ENCODE measurements around the gene AZGP1. TPM values are rescaled to one million over a fixed set of nuclear protein-coding genes. Genes with fewer than 3 reads are reported as not detected.

The AZGP1 gene
- total and polyA plus RNA-seq, 11 donors: 31.8 to 214 (median 99.1) TPM

DNA sequence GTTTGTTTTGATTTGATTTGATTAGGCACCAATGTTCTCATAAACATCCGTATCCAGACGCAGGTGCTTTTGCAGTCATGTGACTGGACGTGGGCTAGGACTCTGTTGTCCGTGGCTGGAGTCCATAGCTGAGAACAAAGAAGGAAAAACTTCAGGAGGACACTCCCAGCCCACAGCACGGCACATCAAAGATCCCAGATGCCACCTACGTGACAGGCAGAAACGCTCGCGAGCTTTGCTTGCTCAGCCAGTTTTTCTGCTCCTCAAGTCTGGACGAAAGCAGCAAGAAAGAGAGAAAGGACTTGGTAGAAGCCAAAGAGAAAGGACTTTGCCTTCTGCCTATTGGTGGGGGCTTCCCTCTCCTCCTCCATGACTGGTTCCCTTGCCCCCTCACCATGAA, 32.7 kb upstream of the AZGP1 start:
- no peak overlapping the region for H3K27ac ChIP-seq
- no peaks in the 10 kb centered on the region for H3K27me3 ChIP-seq
- H3K4me1 ChIP-seq: no peaks in the 10 kb centered on the region
- 69 to 83% (median 73%) methylated on average over 10 of the region's 10 CpGs for WGBS, 4 donors
- H3K36me3 ChIP-seq: no peaks in the 10 kb centered on the region
- TF ChIP-seq POLR2A (IDR thresholded peaks at IDR 0.05): no peak
- TF ChIP-seq, protein P1, sequence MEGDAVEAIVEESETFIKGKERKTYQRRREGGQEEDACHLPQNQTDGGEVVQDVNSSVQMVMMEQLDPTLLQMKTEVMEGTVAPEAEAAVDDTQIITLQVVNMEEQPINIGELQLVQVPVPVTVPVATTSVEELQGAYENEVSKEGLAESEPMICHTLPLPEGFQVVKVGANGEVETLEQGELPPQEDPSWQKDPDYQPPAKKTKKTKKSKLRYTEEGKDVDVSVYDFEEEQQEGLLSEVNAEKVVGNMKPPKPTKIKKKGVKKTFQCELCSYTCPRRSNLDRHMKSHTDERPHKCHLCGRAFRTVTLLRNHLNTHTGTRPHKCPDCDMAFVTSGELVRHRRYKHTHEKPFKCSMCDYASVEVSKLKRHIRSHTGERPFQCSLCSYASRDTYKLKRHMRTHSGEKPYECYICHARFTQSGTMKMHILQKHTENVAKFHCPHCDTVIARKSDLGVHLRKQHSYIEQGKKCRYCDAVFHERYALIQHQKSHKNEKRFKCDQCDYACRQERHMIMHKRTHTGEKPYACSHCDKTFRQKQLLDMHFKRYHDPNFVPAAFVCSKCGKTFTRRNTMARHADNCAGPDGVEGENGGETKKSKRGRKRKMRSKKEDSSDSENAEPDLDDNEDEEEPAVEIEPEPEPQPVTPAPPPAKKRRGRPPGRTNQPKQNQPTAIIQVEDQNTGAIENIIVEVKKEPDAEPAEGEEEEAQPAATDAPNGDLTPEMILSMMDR (IDR thresholded peaks at IDR 0.05): no peak
- no peaks in the 10 kb centered on the region for H3K9me3 ChIP-seq
- ATAC-seq: no peak
- intact Hi-C loops (cut with DNase I): no loop called here
- H3K4me3 ChIP-seq: no peak overlapping the region
- DNase-seq: no peak

DNA sequence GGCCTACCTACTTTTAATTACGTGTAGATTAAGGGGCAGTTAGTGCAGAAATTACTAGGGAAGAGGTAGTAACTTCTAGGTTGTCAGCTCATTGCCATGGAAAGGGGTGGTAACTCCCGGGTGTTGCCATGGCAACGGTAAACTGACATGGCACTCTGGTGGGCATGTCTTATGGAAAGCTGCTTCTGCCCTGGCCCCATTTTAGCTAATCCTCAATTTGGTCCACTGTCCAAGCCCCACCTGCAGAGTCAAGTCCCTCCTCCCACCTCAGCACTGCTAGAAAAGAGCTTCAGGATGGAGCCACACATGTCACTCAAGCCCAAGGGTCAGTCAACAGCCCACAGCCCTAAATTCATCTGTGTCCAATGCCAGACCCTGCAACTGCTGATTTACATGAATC, 32.1 kb upstream of the AZGP1 start:
- TF ChIP-seq, protein P1 (IDR thresholded peaks at IDR 0.05): no peak
- TF ChIP-seq POLR2A (IDR thresholded peaks at IDR 0.05): no peak
- Histone ChIP-seq H3K27me3 (no peaks in the 10 kb centered on the region), H3K36me3 (no peaks in the 10 kb centered on the region), H3K9me3 (no peaks in the 10 kb centered on the region), H3K4me3 (no peak overlapping the region), H3K4me1 (no peaks in the 10 kb centered on the region), H3K27ac (no peak overlapping the region)
- DNase-seq (no peak), ATAC-seq (no peak)
- intact Hi-C loops (cut with DNase I): no loop called here
- 71 to 86% (median 79%) methylated on average over 3 of the region's 3 CpGs for WGBS, 4 donors

DNA sequence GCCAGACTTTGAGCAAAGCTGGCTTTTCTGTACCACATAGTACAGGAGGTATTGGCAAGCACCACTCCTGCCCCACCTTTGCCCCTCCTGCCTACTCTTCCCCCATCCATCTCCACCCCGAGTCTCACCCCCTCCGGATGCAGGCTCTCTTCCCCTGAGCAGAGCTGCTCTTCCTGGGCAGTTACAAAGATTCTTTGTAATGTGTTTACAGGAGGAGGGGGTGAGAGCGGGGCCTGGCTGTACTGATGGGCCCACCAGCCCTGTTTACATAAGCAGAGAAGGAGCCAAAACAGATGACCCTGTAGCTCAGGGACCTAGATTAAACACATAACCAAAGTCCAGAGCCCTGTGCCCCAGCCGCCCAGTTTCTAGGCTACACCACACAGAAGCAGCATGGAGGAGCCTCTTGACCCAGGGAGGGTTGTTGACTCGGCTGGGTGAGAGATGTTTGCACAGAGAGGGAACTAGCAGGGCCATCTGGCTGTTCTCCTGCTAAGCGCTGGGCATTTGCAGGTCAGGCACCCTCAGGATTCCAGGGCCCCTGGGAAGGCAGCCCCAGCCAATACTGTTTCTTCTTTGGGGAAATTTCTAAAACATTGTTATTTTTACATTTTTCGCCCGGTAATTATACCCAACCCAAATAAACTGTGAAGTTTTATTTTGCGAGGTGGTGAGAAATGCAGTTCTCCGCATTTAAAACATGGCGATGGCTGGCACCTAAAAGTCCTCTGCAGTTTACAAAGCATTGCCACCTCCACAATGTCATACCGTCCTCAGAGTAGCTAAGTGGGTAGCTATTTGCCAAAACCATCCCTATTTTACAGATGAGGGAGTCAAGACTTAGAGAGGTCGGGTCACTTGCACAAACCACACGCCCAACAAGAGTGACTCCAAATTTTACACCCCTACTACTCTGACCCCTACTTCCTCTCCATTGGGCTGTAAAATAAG, 28.2 kb upstream of the AZGP1 start:
- no peak overlapping the region for H3K4me3 ChIP-seq
- no peaks in the 10 kb centered on the region for H3K27me3 ChIP-seq
- H3K9me3 ChIP-seq: no peaks in the 10 kb centered on the region
- TF ChIP-seq, protein P1 (IDR thresholded peaks at IDR 0.05): no peak
- no peak for TF ChIP-seq POLR2A (IDR thresholded peaks at IDR 0.05)
- intact Hi-C loops (cut with DNase I): no loop called here
- WGBS, 4 donors: 68 to 71% (median 70%) methylated on average over 13 to 14 of the region's 14 CpGs
- no peak overlapping the region for H3K27ac ChIP-seq
- H3K36me3 ChIP-seq: no peaks in the 10 kb centered on the region
- DNase-seq (no peak), ATAC-seq (no peak)
- H3K4me1 ChIP-seq: no peaks in the 10 kb centered on the region

DNA sequence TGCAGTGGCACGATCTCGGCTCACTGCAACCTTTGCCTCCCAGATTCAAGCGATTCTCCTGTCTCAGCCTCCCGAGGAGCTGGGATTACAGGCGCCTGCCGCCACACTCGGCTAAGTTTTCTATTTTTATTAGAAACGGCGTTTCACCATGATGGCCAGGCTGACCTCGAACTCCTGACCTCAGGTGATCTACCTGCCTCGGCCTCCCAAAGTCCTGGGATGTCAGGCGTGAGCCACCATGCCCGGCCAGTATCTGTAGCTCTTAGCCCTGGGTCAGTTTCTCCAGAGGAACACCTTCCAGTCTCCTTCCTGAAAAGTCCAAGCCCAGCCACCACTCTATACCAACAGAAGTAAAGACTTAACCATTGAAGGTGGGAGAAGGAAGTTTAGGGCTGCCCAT, 24.4 kb upstream of the AZGP1 start:
- TF ChIP-seq, protein P1 (IDR thresholded peaks at IDR 0.05): no peak
- no peak for TF ChIP-seq POLR2A (IDR thresholded peaks at IDR 0.05)
- 90% methylated on average over 13 of the region's 13 CpGs for WGBS, 4 donors
- Histone ChIP-seq H3K27ac (no peak overlapping the region), H3K4me3 (no peak overlapping the region), H3K27me3 (no peaks in the 10 kb centered on the region), H3K9me3 (no peaks in the 10 kb centered on the region), H3K36me3 (no peaks in the 10 kb centered on the region), H3K4me1 (peaks cover 0 to 16% (median 8%) of the 10 kb centered on the region in 12 donors)
- ATAC-seq (no peak), DNase-seq (no peak)
- intact Hi-C loops (cut with DNase I): no loop called here
